Liver (tissue), 3 donors: Measurements from ENCODE around the gene PLS1.

Experiments
- GABPA ChIP-seq, 2 donors: IDR thresholded peaks in 1 of 2; conservative IDR thresholded peaks in 1 of 2; 2 replicates each; pipeline ENCODE4 v1.6.1; 2016; ENCODE audit warnings: antibody characterized with exemption in 2 of 2, mild to moderate bottlenecking in 1 of 2, moderate library complexity in 1 of 2
- TAF1 ChIP-seq: conservative IDR thresholded peaks from 2 replicates; pipeline ENCODE4 v1.6.1; 2016; ENCODE audit warnings: antibody characterized with exemption, mild to moderate bottlenecking
- TF ChIP-seq, protein P1 (sequence below): IDR thresholded peaks from 2 replicates; pipeline ENCODE4 v1.6.1; 2016; ENCODE audit warnings: antibody characterized with exemption
- TF ChIP-seq, protein P2 (sequence below): fragments of 150-350 bp; IDR thresholded peaks from 2 replicates; pipeline ENCODE4 v1.5.1; 2017; ENCODE audit warnings: improper control_type of control experiment, low read depth, low read length; ENCODE audit not compliant: missing input control
- donor health status: healthy.
- donor health status: healthy.

DNA sequence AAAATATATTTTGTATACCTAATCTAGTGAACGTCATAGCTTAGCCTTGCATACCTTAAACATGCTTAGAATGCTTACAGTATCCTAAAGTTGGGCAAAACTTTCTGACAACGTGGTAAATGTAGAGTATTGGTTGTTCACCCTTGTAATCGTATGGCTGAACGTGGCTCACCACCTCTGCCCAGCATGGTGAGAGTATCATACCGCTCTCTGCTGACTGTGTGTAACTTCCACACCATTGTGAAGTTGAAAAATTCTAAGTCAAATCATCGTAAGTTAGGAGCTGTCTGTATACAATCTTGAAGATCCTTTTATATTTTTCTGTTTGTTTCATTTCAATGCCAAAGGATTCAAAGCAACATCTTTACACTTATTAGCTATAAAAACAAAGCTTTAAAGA is 64.2 kb downstream of the PLS1 start:
- TF ChIP-seq GABPA (IDR thresholded peaks at IDR 0.05 in 1 of 2, conservative IDR thresholded peaks at IDR 0.05 in 1 of 2) (no peak), TAF1 (no peak)
- TF ChIP-seq, protein P1, sequence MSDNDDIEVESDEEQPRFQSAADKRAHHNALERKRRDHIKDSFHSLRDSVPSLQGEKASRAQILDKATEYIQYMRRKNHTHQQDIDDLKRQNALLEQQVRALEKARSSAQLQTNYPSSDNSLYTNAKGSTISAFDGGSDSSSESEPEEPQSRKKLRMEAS: no peak
- TF ChIP-seq, protein P2, sequence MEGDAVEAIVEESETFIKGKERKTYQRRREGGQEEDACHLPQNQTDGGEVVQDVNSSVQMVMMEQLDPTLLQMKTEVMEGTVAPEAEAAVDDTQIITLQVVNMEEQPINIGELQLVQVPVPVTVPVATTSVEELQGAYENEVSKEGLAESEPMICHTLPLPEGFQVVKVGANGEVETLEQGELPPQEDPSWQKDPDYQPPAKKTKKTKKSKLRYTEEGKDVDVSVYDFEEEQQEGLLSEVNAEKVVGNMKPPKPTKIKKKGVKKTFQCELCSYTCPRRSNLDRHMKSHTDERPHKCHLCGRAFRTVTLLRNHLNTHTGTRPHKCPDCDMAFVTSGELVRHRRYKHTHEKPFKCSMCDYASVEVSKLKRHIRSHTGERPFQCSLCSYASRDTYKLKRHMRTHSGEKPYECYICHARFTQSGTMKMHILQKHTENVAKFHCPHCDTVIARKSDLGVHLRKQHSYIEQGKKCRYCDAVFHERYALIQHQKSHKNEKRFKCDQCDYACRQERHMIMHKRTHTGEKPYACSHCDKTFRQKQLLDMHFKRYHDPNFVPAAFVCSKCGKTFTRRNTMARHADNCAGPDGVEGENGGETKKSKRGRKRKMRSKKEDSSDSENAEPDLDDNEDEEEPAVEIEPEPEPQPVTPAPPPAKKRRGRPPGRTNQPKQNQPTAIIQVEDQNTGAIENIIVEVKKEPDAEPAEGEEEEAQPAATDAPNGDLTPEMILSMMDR: no peak
